CD4-positive, alpha-beta T cell treated with Interleukin-17A for 1 hour (primary cell): ENCODE results near the gene DCD.

Source experiments
- DNase-seq: peaks from one replicate; pipeline ENCODE4 v3.0.0-alpha.2; 2020

DCD gene

DNA sequence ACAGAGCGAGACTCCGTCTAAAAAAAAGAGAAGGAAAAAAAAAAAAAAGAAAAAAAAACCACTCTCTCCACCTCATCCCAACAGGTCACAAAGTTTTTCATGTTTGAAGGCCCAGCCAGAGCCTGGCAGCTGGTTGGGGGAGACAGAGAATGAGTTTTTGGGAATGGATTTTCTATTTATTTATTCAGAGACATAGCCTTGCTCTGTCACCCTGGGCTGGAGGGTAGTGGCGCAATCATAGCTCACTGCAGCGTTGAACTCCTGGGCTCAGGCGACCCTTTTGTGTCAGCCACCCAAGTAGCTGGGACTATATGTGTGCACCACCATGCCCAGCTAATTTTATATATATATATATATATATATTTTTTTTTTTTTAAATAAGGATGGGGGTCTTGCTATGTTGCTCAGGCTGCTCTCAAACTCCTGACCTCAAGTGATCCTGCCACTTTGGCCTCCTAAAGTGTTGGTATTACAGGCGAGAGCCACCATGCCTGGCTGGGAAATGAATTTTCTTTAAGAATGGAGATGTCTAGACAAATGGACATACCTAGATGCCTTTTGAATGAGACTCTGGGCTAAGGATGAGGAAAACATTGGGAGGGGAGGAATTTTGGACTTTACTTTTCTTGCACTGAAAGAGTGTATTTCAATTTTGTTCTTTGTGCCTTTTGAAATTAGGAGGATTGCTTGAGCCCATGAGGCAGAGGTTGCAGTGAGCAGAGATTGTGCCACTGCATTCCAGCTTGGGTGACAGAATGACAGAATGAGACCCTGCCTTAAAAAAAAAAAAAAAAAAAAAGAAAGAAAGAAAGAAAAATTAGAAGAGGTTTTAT lies 42.8 kb downstream of the DCD start:
- no peak for DNase-seq

DNA sequence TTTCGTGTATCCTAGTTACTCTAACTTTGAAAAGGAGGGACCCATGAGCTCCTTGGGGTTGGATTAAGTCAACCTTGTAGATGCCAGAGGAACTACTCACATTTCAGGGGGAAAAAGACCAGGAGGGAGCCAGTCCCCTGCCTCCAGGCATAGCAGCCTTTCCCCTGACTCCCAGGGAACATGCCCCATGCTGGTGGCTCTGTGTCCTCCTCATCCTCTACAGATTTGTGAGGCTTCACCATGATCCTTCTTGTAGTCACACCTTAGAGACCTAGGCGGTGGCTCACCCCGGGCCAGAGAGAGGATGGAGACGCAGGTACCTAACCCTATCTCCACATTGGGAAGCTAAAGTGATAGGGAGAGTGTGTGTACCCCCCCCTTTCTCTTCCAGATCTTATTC lies 43.7 kb downstream of the DCD start:
- DNase-seq = no peak

- DNase-seq = no peak
These were observed 44.3 kb downstream of the DCD start for GRCh38 chr12:54603872-54604271.

GRCh38 chr12:54603173-54603814 lies 44.9 kb downstream of the DCD start:
- peak; percentile 70 for DNase-seq

DNA sequence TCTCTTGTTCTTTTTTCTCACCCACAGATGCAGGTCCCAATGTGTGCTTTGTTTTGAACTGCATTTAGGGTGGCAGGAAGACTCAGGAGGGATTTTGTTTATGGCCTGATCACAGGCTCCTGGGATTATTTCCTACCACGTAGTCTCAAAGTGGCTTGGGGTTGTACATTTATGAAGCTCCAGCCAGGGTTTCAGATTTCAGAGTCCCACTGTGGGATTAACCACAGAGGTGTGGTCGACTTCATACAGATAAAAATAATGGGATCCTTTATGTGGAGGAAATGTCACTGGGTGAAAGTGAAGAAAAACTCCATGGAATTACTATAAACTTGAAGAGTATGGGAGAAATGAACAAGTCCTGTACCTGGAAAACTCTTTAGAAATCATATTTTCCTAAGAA lies 45.5 kb downstream of the DCD start:
- no peak for DNase-seq

DNA sequence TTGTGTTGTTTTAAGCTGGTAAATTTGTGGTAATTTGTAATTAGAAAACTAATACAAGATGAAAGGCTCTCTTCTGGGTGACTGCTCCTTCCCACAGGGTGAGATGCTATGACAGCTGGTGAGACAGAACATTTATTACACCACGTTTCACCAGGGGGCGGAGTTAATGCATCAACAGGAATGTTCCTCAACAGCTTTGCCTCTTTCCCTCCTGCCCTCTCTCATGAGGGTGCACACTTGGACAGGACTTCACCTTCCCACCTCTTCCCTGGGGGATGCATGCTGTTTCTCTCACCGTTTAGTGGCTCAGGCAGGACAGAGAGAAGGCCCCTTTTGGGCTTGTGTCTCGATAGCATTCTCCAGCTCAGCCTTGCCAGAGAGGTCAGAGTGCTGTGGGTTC lies 46.3 kb downstream of the DCD start:
- DNase-seq = no peak

- no peak for DNase-seq
These were observed 49.2 kb downstream of the DCD start for GRCh38 chr12:54598970-54599369.

DNA sequence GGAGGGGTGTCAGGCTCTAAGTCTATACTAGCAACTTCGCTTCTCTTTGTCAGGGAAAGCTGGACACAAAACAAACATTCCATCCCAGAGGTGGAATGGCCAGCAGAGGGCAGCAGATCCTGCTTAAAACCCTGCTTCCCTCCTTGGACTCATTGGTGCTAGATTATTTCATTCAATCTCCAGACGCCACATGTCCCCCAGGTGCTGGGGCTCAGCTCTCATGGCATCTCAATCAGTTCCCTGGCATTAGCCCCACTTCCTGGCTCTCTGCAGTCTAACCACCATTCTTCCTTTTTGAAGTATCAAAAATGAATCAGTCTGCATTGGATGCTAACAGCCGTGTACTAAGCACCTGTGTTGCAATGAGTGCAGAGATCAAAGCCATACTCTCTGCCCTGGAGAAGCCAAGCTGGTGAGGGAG lies 51.6 kb downstream of the DCD start:
- DNase-seq = peak; percentile 49

DNA sequence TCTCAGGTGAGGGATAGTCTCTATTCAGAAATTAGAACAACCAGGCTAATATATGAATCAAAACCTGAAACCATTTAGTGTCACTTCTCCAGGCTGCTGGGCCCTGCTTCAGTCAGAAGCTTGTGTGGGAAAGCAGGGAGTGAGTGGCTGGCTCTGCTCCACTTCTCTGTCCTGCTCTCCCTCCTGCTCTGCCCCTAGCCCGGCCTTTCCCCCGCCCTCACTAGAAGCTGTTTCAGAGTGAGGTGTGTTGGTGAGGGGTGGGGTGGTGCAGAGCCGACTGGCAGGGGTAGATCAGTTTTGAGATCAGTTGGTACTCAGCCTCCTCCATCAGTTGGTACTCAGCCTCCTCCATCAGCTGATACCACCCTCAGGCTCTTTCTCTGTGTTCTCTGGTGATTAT lies 52.7 kb downstream of the DCD start:
- DNase-seq = no peak
